ENCODE data around the gene TEAD1.

- no peak for TF ChIP-seq CTCF (IDR thresholded peaks at IDR 0.05; ENCODE audit: insufficient read depth, low read length)
- TF ChIP-seq GABPA (IDR thresholded peaks at IDR 0.05; ENCODE audit: low read depth): no peak
- peak; percentile 52; the same call in 1 of the 2 replicates for TF ChIP-seq SPI1 (IDR thresholded peaks at IDR 0.05; ENCODE audit: borderline replicate concordance, low read depth)
- no peak for TF ChIP-seq REST (IDR thresholded peaks at IDR 0.05; ENCODE audit: insufficient replicate concordance, low read depth)
Measured at GRCh38 chr11:12979928-12980689, 305.9 kb downstream of the TEAD1 start.
